Breast epithelium (tissue), 3 donors: ENCODE results near the gene HVCN1.

ENCODE experiments used
- CTCF ChIP-seq, 3 donors: fragments of 450-650 bp; IDR thresholded peaks; one replicate each; pipeline ENCODE4 v1.5.1; 2016 to 2017; ENCODE audit warnings: antibody characterized with exemption in 3 of 3, mild to moderate bottlenecking in 3 of 3, moderate library complexity in 3 of 3
- POLR2A ChIP-seq: fragments of 450-650 bp; IDR thresholded peaks from one replicate; pipeline ENCODE4 v1.6.1; 2016; ENCODE audit warnings: antibody characterized with exemption, mild to moderate bottlenecking, moderate library complexity
- POLR2AphosphoS5 ChIP-seq, 3 donors: sonication (generic); formaldehyde crosslinking; IDR thresholded peaks; one replicate each; pipeline ENCODE4 v1.6.1; 2017; ENCODE audit warnings: antibody characterized with exemption in 3 of 3

GRCh38 chr12:110708917-110709316 lies 20.0 kb upstream of the HVCN1 start:
- TF ChIP-seq CTCF (IDR thresholded peaks at IDR 0.05) (no peak), POLR2AphosphoS5 (IDR thresholded peaks at IDR 0.05) (no peak), POLR2A (no peak)
